GM21390 (cell line): ENCODE data around the gene MYOM1.
A peak's percentile ranks its signal among the peaks of the same experiment; 100 is the strongest.

Experiments
- ATAC-seq: cut with Tn5 transposase; IDR thresholded peaks from one replicate; pipeline ENCODE4 v1.9.1; 2021; ENCODE audit not compliant: unreplicated experiment

MYOM1 gene

DNA sequence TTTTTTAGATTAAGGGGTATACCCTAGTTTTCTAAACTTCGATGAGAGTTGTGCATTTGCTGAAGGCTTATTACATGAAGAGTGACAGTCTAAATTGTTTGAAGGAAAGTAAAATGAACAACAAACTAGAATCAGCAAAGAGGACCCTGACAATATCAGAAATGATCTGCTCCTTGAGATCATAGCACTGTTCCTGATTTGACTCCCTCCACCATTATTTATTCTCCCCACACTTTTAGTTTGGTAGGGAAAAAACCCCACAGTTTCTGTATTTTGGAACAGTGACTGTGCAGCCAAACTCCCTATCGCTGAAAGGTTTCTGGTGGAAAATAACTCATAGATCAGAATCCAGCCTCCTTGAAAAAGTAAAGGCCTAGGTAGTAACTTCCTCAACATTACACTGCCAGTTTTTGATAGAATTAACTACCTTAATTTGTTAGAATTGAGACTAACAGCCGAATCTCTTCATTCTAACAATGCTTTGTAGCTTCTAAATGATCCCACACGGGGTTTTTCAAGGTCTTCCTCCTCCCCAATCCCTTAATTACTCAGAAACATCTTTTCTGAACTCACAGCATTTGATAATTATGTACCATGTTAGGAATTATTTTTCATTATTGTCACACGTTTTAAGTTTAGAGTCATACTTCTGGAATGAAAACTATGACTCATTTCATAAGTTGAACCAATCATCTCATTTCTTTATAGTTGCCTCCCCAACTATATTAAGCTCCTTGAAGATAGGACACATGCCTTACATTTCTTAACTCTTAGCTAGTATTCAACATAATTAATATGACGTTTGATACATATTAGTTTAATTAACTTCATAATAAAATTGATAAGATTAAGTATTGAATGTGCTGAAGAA is 30.7 kb upstream of the MYOM1 start:
- no peak for ATAC-seq

DNA sequence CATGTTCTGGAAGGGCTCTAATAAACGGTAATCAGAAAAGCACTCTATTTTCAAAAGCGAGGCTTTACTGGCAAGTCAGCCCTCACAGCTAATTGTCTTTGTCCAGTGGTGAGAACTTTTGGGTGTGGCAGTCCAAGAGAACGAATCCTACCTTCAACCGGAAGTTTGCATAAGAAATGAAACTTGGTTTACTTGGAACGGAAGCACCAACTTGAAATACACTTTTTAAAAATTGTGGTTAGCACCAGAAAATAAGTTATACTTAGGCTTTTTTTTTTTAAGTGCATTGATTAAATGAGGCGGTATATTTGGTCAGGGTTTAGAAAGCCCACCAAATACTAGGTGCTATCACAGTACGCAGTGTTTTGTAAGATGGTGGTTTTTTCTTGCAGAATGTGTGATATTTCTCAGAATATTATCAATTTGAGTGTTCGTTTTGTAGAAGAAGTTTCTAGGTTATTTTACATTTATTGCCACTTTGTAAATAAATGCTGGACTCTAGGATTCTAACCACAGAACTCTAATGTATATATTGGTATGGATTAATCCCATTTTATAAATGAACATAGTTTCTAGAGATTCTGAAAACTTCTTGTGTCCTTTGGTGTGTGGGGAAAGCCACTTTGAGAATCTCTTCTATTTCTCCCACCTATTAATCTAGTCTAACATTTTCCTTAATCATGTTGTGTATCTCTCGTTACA is 29.0 kb upstream of the MYOM1 start:
- ATAC-seq: no peak

DNA sequence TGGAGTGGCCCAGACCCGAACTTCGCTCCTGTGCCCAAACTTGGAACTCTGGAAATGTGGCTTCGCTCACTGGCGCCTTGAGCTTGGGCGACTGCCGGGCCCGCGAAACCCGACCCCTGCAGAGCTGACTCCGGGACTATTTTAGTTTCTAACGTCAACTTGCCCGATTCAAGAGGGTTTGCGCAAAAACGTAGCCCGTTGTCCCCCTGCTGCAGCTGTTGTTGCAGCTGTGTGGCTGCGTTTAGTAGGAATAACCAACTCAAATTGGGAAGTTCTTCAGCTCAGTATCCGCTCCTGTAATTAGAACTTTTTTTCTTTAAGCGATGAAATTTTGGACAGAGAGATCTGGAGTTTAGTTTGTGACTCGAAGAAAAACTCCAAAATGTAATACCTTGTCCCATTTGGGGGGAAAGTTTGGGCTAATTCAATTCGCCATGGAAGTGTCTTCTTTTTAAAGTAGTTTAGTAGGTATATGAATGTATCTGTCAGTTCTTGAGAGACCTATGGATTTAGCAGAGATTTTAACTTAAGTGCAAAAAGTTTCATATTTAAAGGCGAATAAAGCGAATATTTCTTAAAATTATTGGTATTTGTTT is 28.4 kb upstream of the MYOM1 start:
- ATAC-seq: no peak

DNA sequence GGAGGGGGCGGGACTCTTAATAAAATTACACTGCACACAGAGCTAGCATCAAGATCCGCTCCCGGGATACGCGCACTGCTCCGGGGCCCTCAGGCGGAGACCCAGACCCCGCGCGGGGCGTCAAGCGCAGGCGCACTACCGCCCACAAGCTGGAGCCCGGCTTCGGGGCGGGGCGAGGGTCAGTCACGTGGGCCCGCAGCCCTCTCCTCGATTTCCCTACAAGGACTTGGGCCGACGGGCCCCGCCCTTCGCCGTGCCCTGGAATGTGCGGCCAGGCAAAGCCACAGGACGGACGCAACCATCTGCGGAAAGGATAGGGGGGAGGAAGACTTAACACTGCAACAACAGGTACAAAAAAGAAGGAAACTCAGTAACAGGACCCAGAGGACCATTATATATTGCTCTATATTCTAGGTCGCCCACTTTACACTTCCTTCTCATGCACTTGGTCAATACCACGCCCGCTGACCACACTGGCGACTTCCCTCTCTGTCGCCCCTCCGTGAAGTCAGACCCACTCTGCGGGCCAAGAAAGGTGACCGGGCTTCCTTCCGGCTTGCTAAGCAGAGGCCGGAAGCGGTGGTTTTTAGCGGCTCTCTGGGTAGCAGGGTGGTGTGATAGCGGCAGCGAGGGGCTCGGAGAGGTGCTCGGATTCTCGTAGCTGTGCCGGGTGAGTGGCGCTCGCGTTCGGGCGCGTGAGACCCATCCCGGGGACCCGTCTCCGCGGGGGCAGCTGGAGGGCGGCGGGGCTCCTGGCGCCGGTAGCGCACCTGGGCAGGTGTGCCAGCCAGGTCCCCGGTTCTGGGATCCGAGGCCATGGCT is 27.7 kb upstream of the MYOM1 start, which contains the start of gene MYL12A:
TSS of gene MYL12A (plus strand) at position 562 of the 822 bp plus-strand sequence. CDS start 5,447 bp downstream, outside the sequence.
- peak; percentile 79 for ATAC-seq

DNA sequence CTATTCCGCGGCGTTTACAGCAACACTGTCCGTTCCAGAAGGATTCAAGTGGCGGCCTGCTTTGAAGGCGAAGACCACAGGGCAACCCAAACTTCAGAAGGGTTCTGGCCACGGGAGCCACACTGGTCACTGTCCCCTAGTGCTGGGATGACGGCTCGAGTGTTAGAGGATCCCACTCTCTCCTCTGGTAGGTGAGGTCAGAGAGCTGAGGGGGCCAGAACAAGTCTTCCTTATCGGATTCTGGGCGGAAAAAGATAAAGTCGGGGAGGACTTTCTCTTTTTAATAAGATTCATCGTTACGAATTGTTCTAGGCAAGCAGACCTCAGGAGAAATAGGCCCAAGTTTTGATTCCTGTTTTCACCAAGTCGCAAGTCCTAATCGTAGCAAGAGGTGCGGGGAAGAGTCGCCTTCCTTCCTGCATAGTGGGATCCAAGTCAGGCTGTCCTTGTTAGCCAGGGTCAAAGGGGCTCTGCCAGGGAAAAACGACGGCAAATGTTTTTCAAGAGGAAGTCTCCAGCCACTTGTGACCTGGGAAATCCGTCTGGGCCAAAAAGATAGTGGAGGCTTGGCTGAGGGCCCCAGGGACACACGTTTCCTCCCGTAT is 27.0 kb upstream of the MYOM1 start:
- ATAC-seq: no peak

DNA sequence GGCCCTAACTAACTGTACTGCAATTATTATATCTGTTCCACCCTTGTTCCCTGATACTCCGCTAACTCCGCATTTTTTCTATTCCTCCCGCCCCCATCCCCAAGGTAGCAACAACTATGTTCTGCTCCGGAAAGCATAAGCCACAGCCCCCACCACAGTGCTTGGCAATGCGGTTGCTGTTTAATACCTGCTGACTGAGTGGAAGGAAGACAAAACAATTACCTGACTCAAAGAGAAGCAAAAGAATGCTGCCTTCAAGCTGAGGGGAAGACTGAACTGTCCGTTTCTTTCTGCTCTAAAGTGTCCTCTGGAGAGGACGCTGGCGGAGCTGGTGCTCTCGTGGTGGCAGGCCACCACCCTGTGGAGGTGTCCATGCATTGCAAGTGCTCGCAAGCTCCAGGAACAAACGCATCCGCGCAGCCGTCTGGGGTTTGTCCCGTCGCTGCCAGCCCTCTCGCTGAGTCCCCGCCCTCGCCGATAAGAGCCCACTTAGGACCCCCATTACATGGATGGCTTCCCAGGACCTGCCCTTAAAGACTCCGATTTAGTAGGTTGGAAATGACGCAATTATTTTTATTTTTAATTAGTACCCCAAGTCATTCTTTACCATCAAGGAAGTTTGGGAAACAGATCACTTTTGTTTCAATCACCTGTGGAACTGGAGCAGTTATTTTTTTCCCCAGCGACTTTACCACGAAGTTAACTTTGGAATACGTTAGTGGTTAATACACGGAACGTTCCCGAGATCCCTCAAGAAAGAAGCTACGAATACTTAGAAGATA is 26.3 kb upstream of the MYOM1 start:
- ATAC-seq: peak; percentile 44

DNA sequence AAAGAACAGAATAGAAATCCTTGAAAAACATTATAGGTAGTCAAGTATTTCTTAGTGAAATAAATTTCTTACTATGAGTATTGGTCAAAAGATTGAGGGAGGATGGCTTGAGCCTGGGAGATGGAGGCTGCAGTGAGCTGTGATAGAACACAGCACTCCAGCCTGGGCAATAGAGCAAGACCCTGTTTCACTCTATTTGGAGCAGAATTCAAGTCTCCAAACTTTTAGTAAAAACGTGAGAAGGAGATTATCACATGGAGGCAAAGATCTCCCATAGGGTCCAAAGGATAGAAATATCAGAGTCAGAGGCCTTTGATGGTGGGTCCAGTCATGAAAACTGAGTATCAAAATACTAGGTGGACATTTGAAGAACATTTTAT is 25.4 kb upstream of the MYOM1 start:
- ATAC-seq: no peak

DNA sequence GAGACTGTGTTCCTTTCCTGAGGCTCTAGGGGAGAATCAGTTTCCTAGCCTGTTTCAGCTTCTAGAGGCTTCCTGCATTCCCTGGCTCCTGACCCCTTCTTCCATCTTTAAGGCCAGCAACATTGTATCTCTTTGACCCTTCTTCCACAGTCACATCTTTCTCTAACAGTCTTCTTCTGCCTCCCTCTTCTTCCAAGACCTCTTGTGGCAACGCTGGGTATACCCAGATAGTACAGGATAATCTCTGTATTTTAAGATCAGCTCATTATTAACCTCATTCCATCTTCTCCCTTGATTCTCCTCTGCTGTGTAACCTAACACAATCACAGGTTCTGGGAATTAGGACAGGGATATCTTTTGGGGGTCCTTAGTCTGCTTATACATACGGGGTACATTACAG is 19.0 kb upstream of the MYOM1 start:
- ATAC-seq: no peak

DNA sequence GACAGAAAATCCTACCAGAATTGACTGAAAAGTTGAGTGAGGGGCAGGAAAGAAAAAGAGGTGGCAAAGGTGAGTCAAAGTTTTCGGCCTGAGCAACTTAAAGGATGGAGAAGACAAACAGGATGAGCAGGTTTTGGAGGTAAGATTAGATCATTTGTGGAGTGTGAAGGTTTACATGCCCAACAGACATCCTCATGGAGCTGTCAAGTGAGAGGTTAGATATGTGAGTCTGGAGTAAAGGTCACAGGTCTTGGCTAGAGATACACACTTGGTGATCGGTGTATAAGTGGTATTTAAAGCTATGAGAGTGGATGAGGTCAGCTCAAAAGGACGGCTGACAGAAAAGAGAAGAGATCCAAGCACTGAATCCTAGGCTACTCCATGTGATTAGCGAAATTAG is 16.7 kb upstream of the MYOM1 start:
- ATAC-seq: no peak

DNA sequence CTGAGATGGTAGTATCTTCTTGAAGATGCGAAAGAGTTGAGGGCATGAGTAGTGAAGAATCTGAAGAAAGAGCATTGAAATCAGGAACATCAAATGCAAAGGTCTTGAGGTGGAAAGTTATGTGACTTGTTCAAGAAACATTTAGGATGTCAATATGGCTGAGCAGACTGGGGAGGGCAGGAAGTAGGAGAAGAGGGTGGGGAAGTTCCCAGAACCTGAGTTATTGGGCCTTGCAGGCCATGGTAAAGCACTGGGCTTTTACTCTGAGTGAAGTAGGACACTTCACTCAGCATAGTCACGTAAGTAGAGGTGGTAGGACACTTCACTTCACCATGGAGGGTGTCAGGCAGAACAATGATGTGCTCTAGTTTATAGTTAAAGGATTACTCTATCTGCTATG is 16.1 kb upstream of the MYOM1 start:
- ATAC-seq: no peak

DNA sequence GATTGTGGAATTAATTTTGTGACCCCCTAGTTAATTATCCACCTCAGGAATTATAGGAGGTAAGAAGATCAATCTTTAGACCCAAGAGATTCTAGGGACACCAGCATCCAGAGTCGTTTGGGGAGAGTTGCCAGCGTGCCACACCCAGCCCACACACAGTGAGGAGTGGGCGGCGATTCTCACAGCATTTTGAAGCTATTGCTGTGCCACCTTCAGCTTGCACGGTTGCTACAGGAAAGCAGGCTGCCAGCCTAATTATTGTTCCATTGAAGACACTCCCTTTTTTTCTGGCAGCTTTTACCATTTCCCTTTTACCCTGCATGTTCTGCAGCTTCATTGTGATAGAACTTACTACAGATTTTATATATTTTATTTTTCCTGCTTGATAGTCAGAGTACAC is 14.7 kb upstream of the MYOM1 start:
- ATAC-seq: no peak

DNA sequence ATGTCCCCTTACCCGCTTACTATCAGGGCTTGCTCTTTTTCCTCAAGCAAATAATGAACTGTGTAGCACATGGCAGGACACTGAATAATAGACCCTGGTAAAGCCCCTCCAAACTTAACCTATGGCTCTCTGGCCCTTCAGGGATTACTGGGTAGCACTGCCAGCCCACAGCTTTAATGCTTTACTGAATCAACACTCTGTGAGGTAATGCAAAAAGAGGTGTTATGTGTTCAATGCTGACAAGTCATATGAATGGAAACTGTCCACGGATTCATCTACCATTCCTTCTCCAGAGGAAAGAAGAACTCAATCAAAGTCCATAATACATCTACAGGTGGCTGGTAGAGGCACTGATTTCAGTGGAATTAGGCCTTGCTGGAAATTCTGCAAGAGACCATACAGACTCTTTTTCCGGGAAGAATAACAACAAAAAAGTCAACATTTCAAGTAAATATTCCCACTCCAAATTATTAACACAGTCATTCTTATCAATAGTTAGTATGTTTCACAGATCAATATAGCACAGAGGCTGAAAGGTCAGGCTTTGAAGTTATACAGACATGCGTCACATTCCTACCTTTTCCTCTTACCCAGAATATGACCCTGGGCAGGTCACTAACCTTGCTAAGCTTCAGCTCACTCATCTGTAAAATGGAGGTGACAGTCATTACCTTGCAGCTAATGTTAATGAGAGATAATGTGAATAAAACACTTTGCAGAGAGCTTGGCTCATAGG is 13.8 kb upstream of the MYOM1 start:
- ATAC-seq: no peak

DNA sequence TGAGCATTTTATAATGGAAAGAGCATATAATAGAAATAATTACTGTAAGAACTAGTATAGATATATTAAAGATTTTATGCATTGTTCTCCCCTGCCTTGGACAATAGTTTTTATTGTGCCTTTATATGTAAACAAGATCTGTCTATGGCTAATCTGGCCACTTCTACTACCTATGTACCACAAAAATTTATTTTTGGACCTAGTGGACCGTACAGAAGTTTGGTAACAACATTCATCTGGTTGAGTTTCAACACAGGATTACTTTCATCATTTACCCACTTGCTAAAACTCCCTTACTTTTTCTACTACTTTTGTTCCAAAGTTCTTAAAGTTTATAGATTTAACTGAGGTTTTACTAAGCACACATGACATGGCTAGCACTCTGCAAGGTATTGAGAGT is 13.2 kb upstream of the MYOM1 start:
- ATAC-seq: no peak

DNA sequence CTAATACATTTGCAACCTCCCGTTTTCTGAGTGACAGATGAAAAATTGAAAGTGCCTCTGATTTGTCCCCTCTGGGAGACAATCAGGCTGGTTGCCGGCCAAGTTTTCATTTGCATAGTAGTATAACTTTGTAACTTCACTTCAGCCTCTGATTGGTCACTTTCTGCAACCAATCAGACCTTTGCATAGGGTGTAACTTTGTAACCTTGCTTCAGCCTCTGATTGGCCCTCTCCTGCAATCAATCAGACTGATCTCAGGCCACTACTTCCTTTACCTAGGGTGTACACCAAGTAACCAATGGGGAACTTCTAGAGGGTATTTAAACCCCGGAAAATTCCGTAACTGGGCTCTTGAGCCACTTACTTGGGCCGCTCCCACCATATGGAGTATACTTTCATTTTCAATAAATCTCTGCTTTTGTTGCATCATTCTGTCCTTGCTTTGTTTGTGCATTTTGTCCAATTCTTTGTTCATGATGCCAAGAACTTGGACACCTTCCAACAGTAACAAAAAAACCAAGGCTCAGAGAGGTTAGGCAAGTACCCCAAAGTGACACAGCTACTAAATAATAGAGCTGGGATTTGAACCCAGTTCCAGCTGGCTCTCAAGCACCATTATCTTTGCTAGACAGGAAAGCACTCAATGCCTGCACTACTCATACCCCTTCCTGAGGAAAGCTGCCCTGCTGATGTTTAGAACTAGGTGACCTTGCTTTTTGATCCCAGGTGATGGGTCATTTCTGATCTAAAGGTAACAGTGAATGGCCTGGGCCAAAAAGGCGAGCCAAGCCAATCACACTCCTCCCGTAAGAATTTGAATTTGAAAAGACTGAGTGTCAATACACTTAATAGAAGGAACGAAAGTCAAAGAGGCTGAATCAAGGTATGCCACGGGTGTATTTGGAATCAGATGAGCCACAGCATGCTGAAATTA is 10.9 kb upstream of the MYOM1 start:
- no peak for ATAC-seq

DNA sequence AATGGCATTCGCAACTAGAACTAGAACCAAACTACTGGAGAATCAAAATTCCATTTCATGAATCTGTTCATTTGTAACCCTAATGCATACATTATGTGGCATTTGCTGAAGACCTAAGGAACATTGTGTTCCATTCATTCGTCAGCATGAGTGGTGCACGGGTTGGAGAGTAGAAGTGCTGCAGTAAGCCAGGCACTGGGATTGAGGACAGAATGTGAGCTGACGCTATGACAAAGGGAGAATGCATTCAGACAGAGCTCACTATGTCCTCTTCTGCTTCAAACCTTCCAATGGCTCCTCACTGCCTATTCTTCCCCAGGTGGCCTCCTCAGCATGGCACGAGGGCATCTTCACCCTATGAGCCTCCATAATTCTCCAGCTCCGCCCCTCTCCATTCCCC is 6.3 kb upstream of the MYOM1 start:
- no peak for ATAC-seq

DNA sequence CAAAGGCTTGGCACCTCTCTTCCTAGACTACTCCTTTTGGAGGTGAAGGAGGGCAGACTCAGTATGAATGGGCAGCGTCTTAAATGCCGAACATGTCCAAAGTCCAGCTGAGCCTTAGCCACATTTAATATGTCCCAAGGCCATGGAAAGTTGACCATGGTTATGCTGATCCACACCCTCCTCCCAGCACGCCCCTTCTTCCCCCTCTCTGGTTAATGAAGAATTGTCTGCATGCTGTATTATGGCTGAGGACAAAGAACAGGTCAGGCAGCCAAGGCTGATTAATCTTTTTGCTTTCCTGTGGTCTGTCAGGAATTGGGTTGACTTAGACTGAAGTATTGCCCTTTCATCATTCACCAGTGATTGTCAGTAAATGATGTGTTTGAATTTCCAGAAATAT is 5.8 kb upstream of the MYOM1 start:
- ATAC-seq: no peak

DNA sequence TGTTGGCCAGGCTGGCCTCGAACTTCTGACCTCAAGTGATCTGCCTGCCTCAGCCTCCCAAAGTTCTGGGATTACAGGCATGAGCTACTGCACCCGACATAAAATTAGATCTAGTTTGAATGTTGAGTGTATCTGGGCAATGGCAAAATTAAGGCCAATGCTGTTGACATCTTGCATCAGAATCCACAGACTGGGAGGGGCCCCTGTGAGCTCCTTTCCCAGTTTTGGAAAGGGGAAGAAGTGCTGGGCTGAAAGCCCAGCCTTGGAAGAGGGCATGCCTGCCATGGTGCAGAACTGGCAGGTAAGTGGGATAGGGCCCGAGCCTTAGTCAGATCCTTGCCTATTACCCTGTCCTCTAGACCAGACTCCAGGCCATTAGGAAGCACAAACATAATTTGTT is 4.5 kb upstream of the MYOM1 start:
- ATAC-seq: no peak

DNA sequence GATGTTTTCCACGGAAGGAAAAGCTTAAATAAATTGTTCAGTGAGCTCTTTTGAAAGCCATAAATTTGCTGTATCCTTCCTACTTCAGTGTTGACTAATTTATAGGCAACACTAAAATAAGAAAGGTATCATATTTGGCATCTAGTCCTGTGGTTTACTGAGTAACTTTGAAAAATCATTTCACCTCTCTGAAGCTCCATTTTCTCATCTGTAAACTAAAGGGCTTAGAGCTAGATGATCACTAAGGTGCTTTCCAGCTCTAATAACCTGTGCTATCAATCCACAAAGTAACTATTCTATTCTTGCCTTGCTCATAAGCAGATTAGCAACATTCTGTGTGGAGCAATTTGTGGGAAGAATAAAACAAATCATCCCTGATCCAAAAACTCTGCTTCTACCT is 3.6 kb upstream of the MYOM1 start:
- ATAC-seq: no peak
